Measurements from ENCODE around the gene SPAG16. TPM values are rescaled to one million over a fixed set of nuclear protein-coding genes. Genes with fewer than 3 reads are reported as not detected.
"Not testable (repeated sequence)": the region's sequence is repeated elsewhere in the genome, so short reads cannot be mapped to it uniquely, and the experiment has no call there.

SPAG16 gene
- total RNA-seq, 1 experiment from 2014 or later = 50.9 TPM

DNA sequence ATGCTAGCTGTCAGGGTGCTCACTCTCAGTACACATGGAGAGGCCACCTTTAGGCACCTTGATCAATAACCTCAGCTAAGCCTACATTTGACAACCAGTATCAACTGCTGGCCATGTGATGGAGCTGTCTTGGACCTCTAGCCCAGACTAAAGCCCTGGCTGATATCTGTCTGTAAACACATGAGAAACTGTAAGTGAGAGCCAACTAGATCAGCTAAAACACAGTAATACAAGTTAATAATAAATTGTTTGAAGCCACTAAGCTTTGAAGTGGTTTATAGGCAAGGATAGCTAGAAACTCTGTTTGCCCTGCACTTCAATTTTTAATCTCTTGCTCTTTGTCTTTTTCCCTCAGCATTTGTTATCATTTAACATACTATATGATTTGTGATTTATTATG is 407.1 kb downstream of the SPAG16 start:
- no peak for DNase-seq (ENCODE audit: low spot score)

- DNase-seq (ENCODE audit: low spot score) = no peak
Observed at GRCh38 chr2:213696442-213696841, 412.2 kb downstream of the SPAG16 start.

- DNase-seq (ENCODE audit: low spot score) = not testable (repeated sequence)
Observed at GRCh38 chr2:213701365-213701764, 417.1 kb downstream of the SPAG16 start.

GRCh38 chr2:213703406-213704098 is 419.3 kb downstream of the SPAG16 start:
- no peak for DNase-seq (ENCODE audit: low spot score)

DNA sequence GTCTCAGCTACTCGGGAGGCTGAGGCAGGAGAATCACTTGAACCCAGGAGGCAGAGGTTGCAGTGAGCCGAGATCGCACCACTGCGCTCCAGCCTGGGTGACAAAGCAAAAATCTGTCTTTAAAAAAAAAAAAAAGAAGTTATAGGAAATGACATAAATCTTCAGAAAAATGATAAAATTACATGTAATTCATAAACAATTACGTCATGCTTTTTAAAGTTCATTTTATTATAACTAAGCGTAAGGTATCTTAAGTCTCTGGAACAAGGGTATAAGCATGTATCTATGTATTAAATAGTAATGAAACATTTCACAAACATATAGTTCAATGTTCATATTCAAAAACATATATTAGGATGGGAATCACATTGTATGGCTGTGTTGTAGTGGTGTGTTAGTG is 425.9 kb downstream of the SPAG16 start:
- no peak for DNase-seq (ENCODE audit: low spot score)

DNA sequence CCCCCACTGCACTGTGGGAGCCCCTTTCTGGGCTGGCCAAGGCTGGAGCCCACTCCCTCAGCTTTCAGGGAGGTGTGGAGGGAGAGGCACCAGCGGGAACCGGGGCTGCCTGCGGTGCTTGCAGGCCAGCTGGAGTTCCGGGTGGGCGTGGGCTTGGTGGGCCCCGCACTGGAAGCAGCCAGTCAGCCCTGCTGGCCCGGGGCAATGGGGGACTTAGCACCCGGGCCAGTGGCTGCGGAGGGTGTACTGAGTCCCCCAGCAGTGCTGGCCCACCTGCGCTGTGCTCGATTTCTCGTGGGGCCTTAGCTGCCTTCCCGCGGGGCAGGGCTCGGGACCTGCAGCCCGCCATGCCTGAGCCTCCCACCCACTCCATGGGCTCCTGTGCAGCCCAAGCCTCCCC is 434.1 kb downstream of the SPAG16 start:
- DNase-seq (ENCODE audit: low spot score) = not testable (repeated sequence)

DNA sequence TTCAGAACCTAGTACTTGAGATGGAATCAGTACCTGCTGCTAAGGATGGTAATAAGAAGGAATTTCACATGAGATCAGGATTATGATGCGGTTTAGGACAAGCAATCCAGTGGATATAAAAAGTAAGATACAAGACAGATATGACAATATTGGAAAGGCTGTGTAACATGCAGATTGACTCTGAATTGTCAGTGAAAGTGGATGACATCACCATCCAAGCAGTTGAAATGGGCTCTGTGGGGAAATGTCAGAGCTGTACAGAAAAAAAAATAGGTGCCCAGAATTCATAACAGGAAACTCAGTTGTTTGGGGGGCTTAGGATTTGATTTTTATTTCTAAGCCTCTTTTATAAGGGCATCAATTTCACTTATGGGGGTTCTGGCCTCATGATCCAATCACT is 438.3 kb downstream of the SPAG16 start:
- no peak for DNase-seq (ENCODE audit: low spot score)

- no peak for DNase-seq (ENCODE audit: low spot score)
Observed at GRCh38 chr2:213723041-213723560, 438.8 kb downstream of the SPAG16 start.

DNA sequence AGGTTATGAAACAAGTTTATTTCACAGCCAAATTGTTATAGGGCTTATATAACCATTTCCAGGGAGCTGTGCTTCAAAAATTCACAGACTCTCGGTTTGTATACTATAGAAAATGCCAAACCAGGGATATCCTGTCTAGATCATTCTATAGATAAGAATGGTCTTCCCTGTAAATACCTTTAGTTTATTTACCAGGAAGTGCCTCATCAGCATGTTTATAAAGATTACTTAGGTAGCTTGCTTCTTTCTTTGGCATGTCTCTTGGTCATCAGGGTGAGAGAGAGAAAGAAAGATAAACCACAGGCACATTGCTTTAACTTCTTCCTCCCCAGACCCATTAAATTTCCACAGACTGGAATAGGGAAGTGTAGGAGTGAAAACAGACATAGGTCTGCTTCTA is 439.4 kb downstream of the SPAG16 start:
- DNase-seq (ENCODE audit: low spot score) = no peak

DNA sequence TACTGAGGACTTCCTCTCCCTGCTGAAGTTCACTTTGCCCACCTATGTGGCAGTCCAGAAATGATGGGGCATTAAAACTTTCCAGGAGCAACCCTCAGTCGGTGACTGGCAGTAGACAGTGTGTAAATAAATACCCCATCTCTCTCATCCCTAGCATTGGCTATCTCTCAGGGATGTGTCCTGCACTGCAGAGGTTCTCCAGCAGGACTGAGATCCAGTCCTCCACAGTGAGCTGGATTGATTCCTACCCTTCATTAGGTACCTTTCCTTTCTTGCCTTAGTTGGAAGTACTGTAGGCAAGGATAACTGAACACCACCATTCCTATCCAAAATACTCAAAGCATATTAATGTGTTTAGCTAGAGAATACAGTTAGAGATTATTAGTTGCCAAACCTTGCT is 441.8 kb downstream of the SPAG16 start:
- DNase-seq (ENCODE audit: low spot score) = no peak

DNA sequence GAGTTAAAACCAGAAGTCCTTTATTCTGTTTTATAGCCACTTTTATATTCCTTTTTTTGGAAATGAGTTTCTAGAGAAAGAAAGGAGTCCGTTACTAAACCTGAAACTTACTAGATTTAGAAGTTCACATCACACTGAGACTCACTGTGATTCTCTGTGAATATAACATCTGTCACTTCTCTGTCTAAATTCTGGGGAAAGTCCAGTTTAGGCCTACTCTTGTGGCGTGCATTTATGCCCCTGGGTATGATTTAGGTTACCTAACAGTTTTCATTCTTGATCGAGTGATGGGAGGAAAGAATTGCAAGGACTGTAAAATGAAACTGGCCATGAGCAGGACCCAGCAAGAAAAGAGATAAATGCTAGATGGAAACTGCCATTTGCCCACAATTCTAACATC is 449.6 kb downstream of the SPAG16 start:
- no peak for DNase-seq (ENCODE audit: low spot score)

- no peak for DNase-seq (ENCODE audit: low spot score)
Observed at GRCh38 chr2:213740453-213740852, 456.2 kb downstream of the SPAG16 start.

- DNase-seq (ENCODE audit: low spot score) = no peak
Observed at GRCh38 chr2:213751446-213751845, 467.2 kb downstream of the SPAG16 start.

- no peak for DNase-seq (ENCODE audit: low spot score)
Observed at GRCh38 chr2:213752575-213752974, 468.3 kb downstream of the SPAG16 start.

DNA sequence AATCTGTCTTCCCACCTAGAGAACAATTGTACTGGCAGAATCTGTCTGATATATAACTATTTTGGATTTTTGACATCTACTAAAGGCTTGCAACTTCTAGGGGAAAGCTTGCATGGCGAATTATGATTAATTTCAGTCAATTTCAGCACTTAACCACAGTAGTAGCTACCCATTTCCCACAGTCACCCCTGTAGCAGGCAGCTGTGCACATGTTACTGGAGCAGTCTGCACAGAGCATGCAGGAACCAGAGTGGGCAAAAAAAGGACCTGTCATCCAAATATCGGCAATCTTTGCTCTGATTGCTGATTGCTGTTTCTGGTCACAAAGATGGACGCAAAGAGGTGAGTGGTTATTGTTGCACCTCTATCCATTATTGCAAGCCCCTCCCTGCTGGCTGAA is 473.3 kb downstream of the SPAG16 start:
- DNase-seq (ENCODE audit: low spot score) = no peak

DNA sequence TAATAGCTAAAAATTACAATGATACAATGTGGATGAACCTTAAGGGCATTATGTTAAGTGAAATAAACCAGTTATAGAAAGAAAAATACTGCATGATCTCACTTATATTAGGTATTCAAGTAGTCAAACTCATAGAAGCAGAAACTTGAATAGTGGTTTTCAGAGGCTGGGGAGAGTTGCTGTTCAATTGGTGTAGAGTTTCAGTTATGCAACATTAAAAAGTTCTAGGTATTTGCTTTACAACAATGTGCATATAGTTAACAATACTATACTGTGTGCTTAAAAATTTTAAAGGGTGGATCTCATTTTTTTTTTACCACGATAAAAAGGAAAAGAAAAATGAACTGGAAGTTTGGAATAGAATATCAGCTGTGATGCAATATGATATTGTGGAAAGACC is 479.1 kb downstream of the SPAG16 start:
- DNase-seq (ENCODE audit: low spot score) = no peak

DNA sequence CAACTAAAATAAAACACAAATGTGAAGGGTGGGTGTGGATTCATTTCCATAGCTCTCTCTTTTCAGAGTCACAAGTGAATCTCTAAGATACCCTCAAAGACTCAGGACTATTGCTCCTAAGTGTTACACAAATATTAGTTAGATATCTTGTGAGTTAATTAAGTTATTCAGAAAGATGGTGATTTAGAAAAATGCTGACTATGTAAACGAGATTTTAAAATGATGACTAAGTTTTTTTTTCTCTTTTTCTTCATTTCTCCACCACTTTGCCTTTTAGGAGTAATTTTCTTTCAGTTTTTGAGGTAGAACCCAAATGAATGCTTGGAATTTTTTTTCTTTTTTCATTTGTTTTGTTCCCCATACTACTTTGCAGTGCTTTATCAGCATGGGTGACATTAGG is 479.7 kb downstream of the SPAG16 start:
- no peak for DNase-seq (ENCODE audit: low spot score)

DNA sequence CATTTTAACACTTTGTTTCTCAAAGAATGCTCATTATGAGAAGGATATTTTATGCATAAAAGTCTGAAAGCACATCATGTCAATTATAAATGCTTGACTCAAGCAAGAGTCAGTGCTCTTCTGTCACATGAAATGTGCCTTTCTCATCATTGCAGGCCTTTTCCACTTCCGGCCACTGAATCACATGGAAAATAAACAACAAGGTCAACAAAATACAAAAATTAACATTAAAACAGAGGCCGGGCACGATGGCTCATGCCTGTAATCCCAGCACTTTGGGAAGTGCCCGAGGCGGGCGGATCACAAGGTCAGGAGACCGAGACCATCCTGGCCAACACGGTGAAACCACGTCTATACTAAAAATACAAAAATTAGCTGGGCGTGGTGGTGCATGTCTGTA is 480.6 kb downstream of the SPAG16 start:
- peak; percentile 4 for DNase-seq (ENCODE audit: low spot score)

DNA sequence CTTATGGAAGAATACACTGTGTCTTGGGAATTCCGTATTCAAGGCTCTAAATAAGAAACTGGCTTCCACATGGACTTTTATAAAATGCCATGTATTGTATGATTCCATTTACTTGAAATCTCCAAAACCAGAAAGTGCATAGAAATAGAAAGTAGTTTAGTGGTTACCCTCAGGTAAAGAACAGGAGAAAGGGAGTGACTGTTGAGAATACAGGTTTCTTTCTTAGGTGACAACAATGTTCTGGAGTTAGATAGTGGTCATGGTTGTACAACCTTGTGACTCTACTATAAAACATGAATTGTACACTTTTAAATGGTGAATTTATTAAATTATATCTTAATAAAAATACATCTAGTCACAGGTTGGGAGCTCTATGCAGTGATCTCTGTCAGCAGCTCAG is 481.8 kb downstream of the SPAG16 start:
- no peak for DNase-seq (ENCODE audit: low spot score)

DNA sequence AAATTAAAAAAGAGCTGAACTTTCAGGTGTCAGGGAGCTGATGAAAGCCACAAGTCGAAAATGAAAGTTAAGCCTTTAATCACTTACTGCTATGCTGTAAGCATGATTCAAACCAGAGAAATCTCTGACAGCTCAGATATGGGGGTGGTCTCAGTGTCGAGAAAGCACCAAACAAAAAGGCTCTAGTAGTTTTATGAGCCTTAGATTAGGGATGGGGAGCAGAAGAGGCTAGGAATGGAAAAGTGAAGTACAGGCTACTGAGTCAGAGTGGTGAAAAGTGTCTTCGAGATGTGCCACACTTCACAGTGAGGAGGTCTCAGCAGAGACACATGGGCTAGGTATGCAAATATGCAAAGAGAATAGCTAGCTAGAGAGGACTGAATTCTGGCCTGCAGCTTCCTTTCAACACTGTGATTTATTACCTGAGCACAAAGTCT is 482.2 kb downstream of the SPAG16 start:
- DNase-seq (ENCODE audit: low spot score) = no peak

DNA sequence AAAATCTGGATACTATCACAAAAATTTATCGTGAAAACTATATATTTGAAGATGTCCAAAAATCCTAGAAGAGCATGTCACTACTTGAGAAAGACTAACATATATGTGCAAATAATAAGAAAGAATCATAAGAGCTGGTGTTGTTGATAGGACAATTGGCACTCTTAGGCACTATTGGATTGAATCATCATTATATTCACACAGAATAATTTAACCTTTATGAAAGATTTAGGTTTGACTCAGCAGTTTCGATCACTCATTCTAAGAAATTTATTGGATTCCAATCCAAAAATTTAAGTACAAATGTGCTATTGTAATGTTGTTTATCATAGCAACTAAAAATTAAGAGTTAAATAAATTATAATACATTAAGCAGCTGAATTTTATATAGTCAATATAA is 503.6 kb downstream of the SPAG16 start:
- no peak for DNase-seq (ENCODE audit: low spot score)

- no peak for DNase-seq (ENCODE audit: low spot score)
Observed at GRCh38 chr2:213789940-213790339, 505.7 kb downstream of the SPAG16 start.

DNA sequence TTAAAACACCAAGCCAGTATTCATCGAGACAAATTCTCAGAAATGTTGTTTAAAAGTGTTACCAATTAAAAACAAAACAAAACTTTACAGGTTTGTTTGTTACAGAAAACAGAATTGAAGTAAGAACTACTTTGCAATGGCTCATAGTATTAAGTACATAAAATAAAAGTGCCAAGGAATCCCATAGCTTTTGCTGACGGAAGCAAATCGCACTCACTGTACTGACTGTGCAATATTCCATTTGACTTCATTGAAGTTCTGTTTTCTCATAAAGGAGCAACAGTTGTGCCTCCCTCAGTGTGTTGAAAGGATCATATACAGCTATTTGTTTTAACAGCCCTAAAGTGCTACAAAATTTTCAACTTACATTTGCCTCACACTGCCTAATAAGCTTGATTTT is 507.8 kb downstream of the SPAG16 start:
- no peak for DNase-seq (ENCODE audit: low spot score)

DNA sequence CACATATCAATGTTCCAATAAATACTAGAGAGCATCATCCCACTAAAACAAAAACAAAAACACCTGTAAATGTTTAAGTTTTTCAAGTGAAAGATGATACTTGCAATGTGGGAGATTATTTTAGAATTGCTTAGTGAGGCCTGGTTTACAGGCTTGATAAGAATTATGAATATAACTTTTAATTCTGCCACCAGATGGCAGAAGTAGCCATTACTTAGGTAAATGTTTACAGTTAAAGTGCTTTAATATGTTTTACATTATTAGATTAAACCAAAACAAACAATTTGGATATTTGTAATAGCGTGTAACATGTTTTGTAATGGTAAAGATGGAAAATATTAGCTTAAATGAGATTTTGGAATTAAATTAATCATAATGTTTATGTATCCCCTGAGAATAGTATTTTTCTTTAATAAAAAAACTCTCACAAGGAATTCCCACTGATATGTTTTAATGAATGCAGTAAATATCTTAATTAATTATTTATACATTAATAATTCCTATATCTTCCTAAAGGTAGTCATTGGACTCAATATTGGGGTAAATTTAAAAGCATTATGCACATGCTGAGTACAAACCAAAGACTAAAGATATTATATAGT is 522.0 kb downstream of the SPAG16 start:
- peak; percentile 22 for DNase-seq (ENCODE audit: low spot score)

Data from A172 (cell line).